Upper lobe of left lung (tissue), 6 donors: ENCODE results near the gene AGBL5. TPM values are rescaled to one million over a fixed set of nuclear protein-coding genes. Genes with fewer than 3 reads are reported as not detected.

Source experiments
- ATAC-seq, 2 donors: fragments of 200-7000 bp; cut with Tn5 transposase; one replicate each; pipeline ENCODE4 v1.9.1; 2022; ENCODE audit warnings: mild to moderate bottlenecking in 2 of 2, moderate library complexity in 2 of 2; ENCODE audit not compliant: low FRiP score in 2 of 2
- DNase-seq, 2 donors: peaks; one replicate each; pipeline ENCODE4 v3.0.0-alpha.2; 2019 to 2020
- H3K27ac ChIP-seq, 4 donors: fragments of 200-600 bp; sonication (generic); one replicate each; pipeline ENCODE4 v1.5.1; 2016 to 2019
- H3K27me3 ChIP-seq, 4 donors: fragments of 200-600 bp; sonication (generic); one replicate each; pipeline ENCODE4 v1.5.1; 2017 to 2019
- H3K36me3 ChIP-seq, 4 donors: fragments of 200-600 bp; sonication (generic); one replicate each; pipeline ENCODE4 v1.5.1; 2016 to 2019
- H3K4me1 ChIP-seq, 4 donors: fragments of 200-600 bp; sonication (generic); one replicate each; pipeline ENCODE4 v1.5.1; 2018 to 2019
- H3K4me3 ChIP-seq, 4 donors: fragments of 200-600 bp; sonication (generic); one replicate each; pipeline ENCODE4 v1.5.1; 2017 to 2019; ENCODE audit warnings: mild to moderate bottlenecking in 2 of 4, moderate library complexity in 1 of 4
- H3K9me3 ChIP-seq, 4 donors: fragments of 200-600 bp; sonication (generic); one replicate each; pipeline ENCODE4 v1.5.1; 2018 to 2019
- CTCF ChIP-seq, 6 experiments: fragments of 450-650 bp in 4 of 6; fragments of 200-600 bp in 2 of 6; sonication (generic) in 2 of 6; IDR thresholded peaks; one replicate each; pipeline ENCODE4 v1.5.1; 2016 to 2019; ENCODE audit warnings: antibody characterized with exemption in 6 of 6
- EP300 ChIP-seq, 4 donors: sonication (generic); formaldehyde crosslinking; IDR thresholded peaks; one replicate each; pipeline ENCODE4 v1.5.1; 2017; ENCODE audit warnings: antibody characterized with exemption in 4 of 4, control low read depth in 2 of 4
- POLR2A ChIP-seq, 4 donors: fragments of 450-650 bp; IDR thresholded peaks; one replicate each; pipeline ENCODE4 v1.5.1; 2016 to 2017; ENCODE audit warnings: antibody characterized with exemption in 4 of 4, mild to moderate bottlenecking in 2 of 4
- POLR2AphosphoS5 ChIP-seq, 2 donors: sonication (generic); formaldehyde crosslinking; IDR thresholded peaks; one replicate each; pipeline ENCODE4 v1.5.1; 2017; ENCODE audit warnings: antibody characterized with exemption in 2 of 2
- WGBS, 2 donors: methylation state at CpG; one replicate each; pipeline ENCODE4 v1.1.5; 2017 to 2018; 5-methylcytosine and 5-hydroxymethylcytosine counted together
- total RNA-seq, 6 donors: library from RNA; depleted of rRNA in 4 of 6; stranded (reverse); fragments of >200 nt in 4 of 6; gene quantifications; one replicate each; pipeline versions ENCODE4 v1.1.0 to v1.2.1, GENCODE V29; 2016 to 2021
- donor health status: DM: no; HTN: no; CAD: no; lungs with moderate emphysema.
- donor health status: DM: no; HTN: yes; CAD: no; lungs with severe emphysema.

AGBL5 gene
- total RNA-seq, 6 donors from 2014 or later: 7.8 to 17.6 (median 14.3) TPM

GRCh38 chr2:27010139-27010538 is 41.3 kb upstream of the AGBL5 start:
- DNase-seq: no peak
- Histone ChIP-seq H3K4me3 (no peak overlapping the region), H3K36me3 (no peaks in the 10 kb centered on the region), H3K9me3 (no peaks in the 10 kb centered on the region), H3K27ac (no peak overlapping the region), H3K27me3 (no peaks in the 10 kb centered on the region), H3K4me1 (peaks cover 0 to 3% (median 1%) of the 10 kb centered on the region in 4 donors)
- ATAC-seq: no peak
- WGBS, 2 donors: 61 to 71% methylated on average over 3 of the region's 3 CpGs
- TF ChIP-seq EP300 (IDR thresholded peaks at IDR 0.05): no peak
- TF ChIP-seq POLR2A (IDR thresholded peaks at IDR 0.05): no peak
- TF ChIP-seq CTCF (IDR thresholded peaks at IDR 0.05): no peak
- no peak for TF ChIP-seq POLR2AphosphoS5 (IDR thresholded peaks at IDR 0.05)

- Histone ChIP-seq H3K4me3 (no peak overlapping the region), H3K4me1 (peaks cover 0 to 16% (median 6%) of the 10 kb centered on the region in 4 donors), H3K36me3 (no peaks in the 10 kb centered on the region), H3K27ac (no peak overlapping the region), H3K9me3 (no peaks in the 10 kb centered on the region), H3K27me3 (no peaks in the 10 kb centered on the region)
- ATAC-seq: no peak
- TF ChIP-seq POLR2A (IDR thresholded peaks at IDR 0.05) (no peak), CTCF (IDR thresholded peaks at IDR 0.05) (no peak), POLR2AphosphoS5 (IDR thresholded peaks at IDR 0.05) (no peak), EP300 (IDR thresholded peaks at IDR 0.05) (no peak)
- no peak for DNase-seq
- 97 to 98% methylated on average over 4 of the region's 4 CpGs for WGBS, 2 donors
Measured at GRCh38 chr2:27013738-27014137, 37.7 kb upstream of the AGBL5 start.

GRCh38 chr2:27014771-27015433 is 36.6 kb upstream of the AGBL5 start:
- Histone ChIP-seq H3K9me3 (no peaks in the 10 kb centered on the region), H3K4me1 (peaks cover 0 to 16% (median 7%) of the 10 kb centered on the region in 4 donors), H3K36me3 (no peaks in the 10 kb centered on the region), H3K27me3 (no peaks in the 10 kb centered on the region), H3K4me3 (no peak overlapping the region), H3K27ac (peak overlapping the region; percentile 32 to 70 (median 62))
- ATAC-seq: no peak
- no peak for DNase-seq
- TF ChIP-seq POLR2AphosphoS5 (IDR thresholded peaks at IDR 0.05) (no peak), CTCF (IDR thresholded peaks at IDR 0.05) (no peak), EP300 (IDR thresholded peaks at IDR 0.05) (no peak), POLR2A (IDR thresholded peaks at IDR 0.05) (no peak)
- 92 to 93% methylated on average over 8 of the region's 8 CpGs for WGBS, 2 donors

- H3K9me3 ChIP-seq: no peaks in the 10 kb centered on the region
- WGBS, 2 donors: 50 to 60% methylated on average over 2 to 3 of the region's 3 CpGs
- H3K27me3 ChIP-seq: no peaks in the 10 kb centered on the region
- H3K4me1 ChIP-seq: peaks cover 0 to 24% (median 11%) of the 10 kb centered on the region in 4 donors
- TF ChIP-seq POLR2A (IDR thresholded peaks at IDR 0.05) (no peak), EP300 (IDR thresholded peaks at IDR 0.05) (no peak), CTCF (IDR thresholded peaks at IDR 0.05) (peak in 5 of 6 experiments; percentile 44 to 72 (median 68)), POLR2AphosphoS5 (IDR thresholded peaks at IDR 0.05) (no peak)
- no peak overlapping the region for H3K4me3 ChIP-seq
- H3K36me3 ChIP-seq: peaks cover 0 to under 1% (median 0%) of the 10 kb centered on the region in 4 donors
- H3K27ac ChIP-seq: peak overlapping the region in 2 of 4 donors; percentile 58 to 73
- ATAC-seq: peak; percentile 43 to 65
- DNase-seq: peak in 1 of 2 donors; percentile 62
Measured at GRCh38 chr2:27016801-27017325, 34.6 kb upstream of the AGBL5 start.
